Choroid plexus epithelial cell (primary cell): ENCODE measurements around the gene FAM83F.

Experiments used
- DNase-seq: peaks from one replicate; pipeline ENCODE4 v3.0.0-alpha.2; 2010; ENCODE audit warnings: low read depth
- H3K4me3 ChIP-seq: 2 replicates; pipeline ENCODE4 v1.5.1; 2011; ENCODE audit warnings: low read depth, mild to moderate bottlenecking, control low read depth, low read length, moderate library complexity
- TF ChIP-seq, protein P1 (sequence below): conservative IDR thresholded peaks from 2 replicates; pipeline ENCODE4 v1.5.1; 2011; ENCODE audit warnings: low read depth, mild to moderate bottlenecking, control low read depth, inconsistent platforms, low read length, moderate library complexity

The FAM83F gene

GRCh38 chr22:40008726-40009291 lies 14.1 kb downstream of the FAM83F start:
- peak; percentile 40 for DNase-seq
- H3K4me3 ChIP-seq, result no peak overlapping the region
- TF ChIP-seq, protein P1, sequence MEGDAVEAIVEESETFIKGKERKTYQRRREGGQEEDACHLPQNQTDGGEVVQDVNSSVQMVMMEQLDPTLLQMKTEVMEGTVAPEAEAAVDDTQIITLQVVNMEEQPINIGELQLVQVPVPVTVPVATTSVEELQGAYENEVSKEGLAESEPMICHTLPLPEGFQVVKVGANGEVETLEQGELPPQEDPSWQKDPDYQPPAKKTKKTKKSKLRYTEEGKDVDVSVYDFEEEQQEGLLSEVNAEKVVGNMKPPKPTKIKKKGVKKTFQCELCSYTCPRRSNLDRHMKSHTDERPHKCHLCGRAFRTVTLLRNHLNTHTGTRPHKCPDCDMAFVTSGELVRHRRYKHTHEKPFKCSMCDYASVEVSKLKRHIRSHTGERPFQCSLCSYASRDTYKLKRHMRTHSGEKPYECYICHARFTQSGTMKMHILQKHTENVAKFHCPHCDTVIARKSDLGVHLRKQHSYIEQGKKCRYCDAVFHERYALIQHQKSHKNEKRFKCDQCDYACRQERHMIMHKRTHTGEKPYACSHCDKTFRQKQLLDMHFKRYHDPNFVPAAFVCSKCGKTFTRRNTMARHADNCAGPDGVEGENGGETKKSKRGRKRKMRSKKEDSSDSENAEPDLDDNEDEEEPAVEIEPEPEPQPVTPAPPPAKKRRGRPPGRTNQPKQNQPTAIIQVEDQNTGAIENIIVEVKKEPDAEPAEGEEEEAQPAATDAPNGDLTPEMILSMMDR, result no peak

- TF ChIP-seq, protein P1, result no peak
- H3K4me3 ChIP-seq, result no peak overlapping the region
- peak; percentile 62 for DNase-seq
Observed at GRCh38 chr22:40009292-40009774, 14.6 kb downstream of the FAM83F start.

GRCh38 chr22:40009951-40010671 lies 15.4 kb downstream of the FAM83F start:
- TF ChIP-seq, protein P1, result no peak
- no peak overlapping the region for H3K4me3 ChIP-seq
- DNase-seq, result peak; percentile 31

DNA sequence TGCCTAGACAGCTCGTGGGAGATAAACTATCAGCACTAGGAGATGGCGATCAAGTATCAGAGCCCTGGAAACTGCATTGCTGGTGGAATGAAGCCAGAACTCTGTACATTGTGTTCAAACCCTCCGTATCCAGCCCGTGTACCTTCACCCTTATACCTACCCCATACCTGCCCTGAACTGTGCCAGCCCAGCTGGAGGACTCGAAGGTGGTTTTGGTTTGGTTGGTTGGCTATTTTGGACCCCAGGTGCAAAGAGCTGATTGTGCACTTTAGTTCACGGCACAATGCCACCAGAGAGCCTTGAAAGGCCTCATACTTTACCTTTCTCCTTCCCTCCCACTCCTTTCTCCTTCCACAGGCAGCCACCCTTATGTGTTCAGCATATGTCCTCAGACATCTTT lies 16.0 kb downstream of the FAM83F start:
- H3K4me3 ChIP-seq, result no peak overlapping the region
- TF ChIP-seq, protein P1, result no peak
- no peak for DNase-seq

DNA sequence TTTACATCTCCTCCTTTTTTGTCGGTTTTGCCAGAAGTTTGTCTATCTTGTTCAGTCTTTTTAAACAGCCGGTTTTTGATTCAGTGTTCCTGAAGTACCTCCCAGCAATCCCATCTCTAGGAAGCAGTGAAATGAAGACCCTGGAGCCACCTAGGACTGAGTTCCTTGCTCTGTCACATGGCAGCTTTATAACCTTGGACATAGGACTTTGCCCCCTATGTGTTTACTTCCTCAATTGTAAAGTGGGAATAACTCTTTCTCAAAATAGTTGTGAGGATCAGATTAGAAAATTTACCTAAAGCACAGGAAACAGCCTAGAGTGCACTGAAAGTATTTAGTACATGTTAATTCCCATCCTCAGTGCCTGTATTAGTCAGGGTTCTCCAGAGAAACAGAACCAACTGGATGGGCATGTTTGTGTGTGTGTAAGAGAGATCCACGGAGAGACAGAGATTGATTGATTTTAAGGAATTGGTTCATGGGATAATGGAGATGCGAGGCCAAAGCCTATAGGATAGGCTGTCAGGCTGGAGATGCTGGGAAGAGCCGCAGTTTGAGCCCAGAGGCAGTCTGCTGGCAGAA lies 20.0 kb downstream of the FAM83F start:
- TF ChIP-seq, protein P1, result no peak
- DNase-seq, result no peak
- no peak overlapping the region for H3K4me3 ChIP-seq

DNA sequence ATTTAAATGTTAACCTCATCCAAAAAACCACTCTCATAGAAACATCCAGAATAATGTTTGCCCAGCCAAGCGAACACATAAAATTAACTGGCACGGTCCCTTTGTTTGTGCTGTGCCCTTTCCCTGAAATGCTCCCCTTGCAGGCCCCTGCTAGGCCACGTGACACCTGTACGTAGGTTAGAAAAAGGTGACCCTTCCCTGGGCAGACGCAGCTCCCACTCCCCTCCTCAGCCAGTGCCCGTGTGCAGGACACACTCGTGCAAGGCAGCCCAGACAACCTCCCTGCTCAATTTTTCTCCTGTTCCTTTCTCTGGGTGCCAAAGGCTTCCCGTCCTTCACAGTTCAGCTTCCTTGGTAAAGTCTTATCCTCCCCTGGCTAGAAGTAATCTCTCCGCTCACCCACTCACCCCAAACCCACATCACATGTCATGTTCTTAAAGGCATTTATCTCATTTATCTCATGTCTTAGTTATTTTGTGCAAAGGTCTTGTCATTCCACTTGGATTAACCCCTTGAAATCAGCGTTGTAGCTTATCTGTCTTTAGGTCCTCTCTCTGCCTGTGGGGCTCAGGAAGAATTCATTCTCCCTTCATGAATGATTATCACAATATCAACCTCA lies 20.7 kb downstream of the FAM83F start:
- H3K4me3 ChIP-seq, result no peak overlapping the region
- TF ChIP-seq, protein P1, result no peak
- no peak for DNase-seq
